ENCODE measurements around the gene ABR. TPM values are rescaled to one million over a fixed set of nuclear protein-coding genes. Genes with fewer than 3 reads are reported as not detected.
A peak's percentile ranks its signal among the peaks of the same experiment; 100 is the strongest.
"Not testable (repeated sequence)": the region's sequence is repeated elsewhere in the genome, so short reads cannot be mapped to it uniquely, and the experiment has no call there.

Gene ABR
- total RNA-seq, 1 experiment from 2014 or later, result 57.4 TPM

- DNase-seq (ENCODE audit: low read depth), result no peak
Measured at GRCh38 chr17:1201132-1201702, 21.4 kb upstream of the ABR start.

GRCh38 chr17:1199271-1199743 is 19.5 kb upstream of the ABR start:
- not testable (repeated sequence) for DNase-seq (ENCODE audit: low read depth)

- peak; percentile 46 for DNase-seq (ENCODE audit: low read depth)
Measured at GRCh38 chr17:1197781-1198490, 18.2 kb upstream of the ABR start.

- no peak for DNase-seq (ENCODE audit: low read depth)
Measured at GRCh38 chr17:1197379-1197778, 17.6 kb upstream of the ABR start.

GRCh38 chr17:1196946-1197345 is 17.2 kb upstream of the ABR start:
- no peak for DNase-seq (ENCODE audit: low read depth)

GRCh38 chr17:1192911-1193699 is 13.3 kb upstream of the ABR start:
- no peak for DNase-seq (ENCODE audit: low read depth)

- peak; percentile 85 for DNase-seq (ENCODE audit: low read depth)
Measured at GRCh38 chr17:1190751-1191331, 11.1 kb upstream of the ABR start.

- no peak for DNase-seq (ENCODE audit: low read depth)
Measured at GRCh38 chr17:1188812-1189504, 9.2 kb upstream of the ABR start.

GRCh38 chr17:1186923-1187771 is 7.4 kb upstream of the ABR start:
- DNase-seq (ENCODE audit: low read depth), result peak; percentile 91

- peak; percentile 71 for DNase-seq (ENCODE audit: low read depth)
Measured at GRCh38 chr17:1186214-1186820, 6.5 kb upstream of the ABR start.

GRCh38 chr17:1183171-1183873 is 3.5 kb upstream of the ABR start:
- DNase-seq (ENCODE audit: low read depth), result no peak

GRCh38 chr17:1182811-1183170 is 3.0 kb upstream of the ABR start:
- no peak for DNase-seq (ENCODE audit: low read depth)

- DNase-seq (ENCODE audit: low read depth), result peak; percentile 66
Measured at GRCh38 chr17:1181753-1182137, 2.0 kb upstream of the ABR start.

GRCh38 chr17:1180958-1181752 is 1.4 kb upstream of the ABR start:
- no peak for DNase-seq (ENCODE audit: low read depth)

- DNase-seq (ENCODE audit: low read depth), result peak; percentile 46
Measured at GRCh38 chr17:1179112-1179817, 516 bp downstream of the ABR start.

GRCh38 chr17:1177016-1177700 is 2.6 kb downstream of the ABR start:
- peak; percentile 72 for DNase-seq (ENCODE audit: low read depth)

- no peak for DNase-seq (ENCODE audit: low read depth)
Measured at GRCh38 chr17:1174263-1174880, 5.4 kb downstream of the ABR start.

Measured in Daoy (cell line).